ENCODE measurements around the gene PKLR. TPM values are rescaled to one million over a fixed set of nuclear protein-coding genes. Genes with fewer than 3 reads are reported as not detected.

The PKLR gene
- total and polyA plus RNA-seq, 10 donors = 0.04 to 0.74 (median 0.39) TPM; not detected in 5

DNA sequence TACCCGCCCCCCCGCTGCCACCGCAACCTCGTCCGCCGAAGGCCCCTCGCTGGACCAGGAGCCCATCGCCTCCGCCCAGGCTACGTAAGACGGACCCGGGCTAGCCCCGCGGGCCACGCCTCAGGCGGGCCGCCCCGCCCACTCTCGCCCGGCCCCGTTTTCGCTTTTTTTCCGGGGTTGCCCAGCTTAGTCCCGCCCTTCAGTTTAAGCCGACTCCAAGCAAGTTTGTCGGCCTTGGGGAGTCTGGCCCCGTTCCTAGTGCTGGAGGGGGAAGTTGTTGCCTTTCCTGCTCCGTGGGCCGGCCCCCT lies 22.4 kb upstream of the PKLR start:
- TF ChIP-seq POLR2AphosphoS5 (IDR thresholded peaks at IDR 0.05) (peak in 1 of 3 donors; percentile 53), POLR2A (IDR thresholded peaks at IDR 0.05) (peak in 1 of 3 donors; percentile 29)
- TF ChIP-seq, protein P1, sequence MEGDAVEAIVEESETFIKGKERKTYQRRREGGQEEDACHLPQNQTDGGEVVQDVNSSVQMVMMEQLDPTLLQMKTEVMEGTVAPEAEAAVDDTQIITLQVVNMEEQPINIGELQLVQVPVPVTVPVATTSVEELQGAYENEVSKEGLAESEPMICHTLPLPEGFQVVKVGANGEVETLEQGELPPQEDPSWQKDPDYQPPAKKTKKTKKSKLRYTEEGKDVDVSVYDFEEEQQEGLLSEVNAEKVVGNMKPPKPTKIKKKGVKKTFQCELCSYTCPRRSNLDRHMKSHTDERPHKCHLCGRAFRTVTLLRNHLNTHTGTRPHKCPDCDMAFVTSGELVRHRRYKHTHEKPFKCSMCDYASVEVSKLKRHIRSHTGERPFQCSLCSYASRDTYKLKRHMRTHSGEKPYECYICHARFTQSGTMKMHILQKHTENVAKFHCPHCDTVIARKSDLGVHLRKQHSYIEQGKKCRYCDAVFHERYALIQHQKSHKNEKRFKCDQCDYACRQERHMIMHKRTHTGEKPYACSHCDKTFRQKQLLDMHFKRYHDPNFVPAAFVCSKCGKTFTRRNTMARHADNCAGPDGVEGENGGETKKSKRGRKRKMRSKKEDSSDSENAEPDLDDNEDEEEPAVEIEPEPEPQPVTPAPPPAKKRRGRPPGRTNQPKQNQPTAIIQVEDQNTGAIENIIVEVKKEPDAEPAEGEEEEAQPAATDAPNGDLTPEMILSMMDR (IDR thresholded peaks at IDR 0.05 in 8 of 11, conservative IDR thresholded peaks at IDR 0.05 in 3 of 11) = no peak
- Histone ChIP-seq H3K36me3 (peaks cover 0 to 34% (median 11%) of the 10 kb centered on the region in 6 donors), H3K9me3 (no peaks in the 10 kb centered on the region), H3K27ac (peak overlapping the region; percentile 95 to 99 (median 96)), H3K4me3 (peak overlapping the region; percentile 80 to 97 (median 89)), H3K4me1 (peaks cover 20 to 70% (median 48%) of the 10 kb centered on the region in 6 donors), H3K27me3 (replicated peaks in 1 of 7) (no peaks in the 10 kb centered on the region)
- peak; percentile 96 for DNase-seq
- intact Hi-C loops (cut with DNase I; ENCODE audit: low total_unique reads) = loop anchor here (10.0 kb wide), 1 partner anchor 49 kb away; the partner anchor contains the start of genes CLK2 and HCN3
- 0 to 1% (median 0%) methylated on average over 20 to 29 of the region's 29 CpGs for WGBS, 5 donors

DNA sequence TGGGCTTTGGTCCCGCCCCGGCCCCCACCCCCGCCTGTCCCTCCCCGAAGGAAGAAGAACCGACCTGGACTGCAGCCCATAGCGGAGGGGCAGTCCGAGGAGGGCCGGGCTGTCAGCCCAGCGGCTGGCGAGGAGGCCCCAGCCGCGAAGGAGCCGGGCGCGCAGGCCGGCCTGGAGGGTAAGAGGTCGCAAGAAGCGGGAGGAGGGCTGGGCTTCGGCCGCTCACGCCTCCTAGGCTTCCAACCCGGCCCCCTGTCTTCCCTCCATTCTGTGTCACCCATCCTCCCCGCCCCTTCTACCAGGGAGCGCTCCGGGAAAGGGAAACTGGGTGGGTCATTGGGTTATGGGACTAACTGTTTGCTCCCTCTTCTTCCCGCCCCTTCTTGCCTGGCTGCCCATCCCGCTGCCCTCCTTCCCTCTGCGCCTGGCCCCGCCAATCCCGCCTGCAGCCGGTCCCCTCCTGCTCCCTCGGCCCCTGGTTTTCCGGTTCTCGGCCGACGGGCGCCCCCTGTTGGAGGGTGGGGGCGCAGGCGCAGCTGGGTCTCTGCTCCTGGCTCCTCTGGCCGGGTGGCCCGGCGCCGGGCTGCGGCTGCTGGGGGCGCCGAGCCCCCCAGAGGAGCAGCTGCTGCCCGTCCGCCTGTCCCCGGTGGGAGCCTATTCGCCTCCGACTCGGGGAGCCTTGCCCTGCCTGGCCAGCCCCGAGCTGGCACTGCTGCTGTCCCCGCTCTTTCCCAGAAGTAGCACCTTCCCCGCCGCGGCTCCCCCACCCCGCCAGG lies 21.9 kb upstream of the PKLR start:
- Histone ChIP-seq H3K27ac (peak overlapping the region; percentile 95 to 99 (median 96)), H3K27me3 (replicated peaks in 1 of 7) (no peaks in the 10 kb centered on the region), H3K4me3 (peak overlapping the region; percentile 80 to 97 (median 89)), H3K9me3 (no peaks in the 10 kb centered on the region), H3K36me3 (peaks cover 0 to 34% (median 9%) of the 10 kb centered on the region in 6 donors), H3K4me1 (peaks cover 20 to 70% (median 48%) of the 10 kb centered on the region in 6 donors)
- TF ChIP-seq POLR2A (IDR thresholded peaks at IDR 0.05) = no peak
- TF ChIP-seq, protein P1 (IDR thresholded peaks at IDR 0.05 in 8 of 11, conservative IDR thresholded peaks at IDR 0.05 in 3 of 11) = peak; percentile 77 to 99 (median 98)
- peak; percentile 68 to 82 (median 71) for TF ChIP-seq POLR2AphosphoS5 (IDR thresholded peaks at IDR 0.05)
- intact Hi-C loops (cut with DNase I; ENCODE audit: low total_unique reads) = loop anchor here (10.0 kb wide), 1 partner anchor 48 kb away; the partner anchor contains the start of genes CLK2 and HCN3
- 0 to 1% (median 1%) methylated on average over 34 to 58 of the region's 58 CpGs for WGBS, 5 donors
- DNase-seq = peak; percentile 96

DNA sequence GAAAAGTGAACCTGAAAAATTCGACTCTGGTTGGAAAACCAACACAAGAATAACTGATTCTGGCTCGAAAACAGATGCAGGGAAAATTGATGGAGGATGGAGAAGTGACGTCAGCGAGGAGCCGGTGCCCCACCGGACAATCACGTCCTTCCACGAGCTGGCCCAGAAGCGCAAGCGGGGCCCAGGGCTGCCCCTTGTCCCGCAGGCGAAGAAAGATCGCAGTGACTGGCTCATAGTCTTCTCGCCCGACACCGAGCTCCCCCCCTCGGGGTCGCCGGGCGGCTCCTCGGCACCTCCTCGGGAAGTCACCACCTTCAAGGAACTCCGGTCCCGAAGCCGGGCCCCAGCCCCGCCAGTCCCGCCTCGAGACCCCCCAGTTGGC lies 21.3 kb upstream of the PKLR start:
- H3K4me1 ChIP-seq = peaks cover 20 to 70% (median 48%) of the 10 kb centered on the region in 6 donors
- no peaks in the 10 kb centered on the region for H3K27me3 ChIP-seq (replicated peaks in 1 of 7)
- peak; percentile 83 for DNase-seq
- peak overlapping the region; percentile 95 to 99 (median 96) for H3K27ac ChIP-seq
- peak overlapping the region; percentile 80 to 97 (median 89) for H3K4me3 ChIP-seq
- peaks cover 0 to 33% (median 11%) of the 10 kb centered on the region in 6 donors for H3K36me3 ChIP-seq
- TF ChIP-seq POLR2AphosphoS5 (IDR thresholded peaks at IDR 0.05) = no peak
- no peak for TF ChIP-seq POLR2A (IDR thresholded peaks at IDR 0.05)
- TF ChIP-seq, protein P1 (IDR thresholded peaks at IDR 0.05 in 8 of 11, conservative IDR thresholded peaks at IDR 0.05 in 3 of 11) = no peak
- no peaks in the 10 kb centered on the region for H3K9me3 ChIP-seq
- intact Hi-C loops (cut with DNase I; ENCODE audit: low total_unique reads) = loop anchor here (10.0 kb wide), 1 partner anchor 48 kb away; the partner anchor contains the start of genes CLK2 and HCN3
- 1 to 3% (median 2%) methylated on average over 24 to 28 of the region's 28 CpGs for WGBS, 5 donors

Measured in spleen (tissue), 11 donors.